GM12878 (cell line): ENCODE results near the gene SAMD4A. TPM values are rescaled to one million over a fixed set of nuclear protein-coding genes. Genes with fewer than 3 reads are reported as not detected.

Experiments
- ATAC-seq: fragments of 200-7000 bp; cut with Tn5 transposase; 3 replicates; pipeline ENCODE4 v1.9.1; 2020; ENCODE audit warnings: mild to moderate bottlenecking, moderate library complexity
- BruUV-seq: library from RNA; stranded (reverse); fragments of 400-500 nt; replicated peaks from 2 replicates; lab custom pipeline; 2021; lab: Mats Ljungman, UMichigan
- CTCF ChIA-PET: fragments of 300-600 bp; sonication (Branson Sonifier 250); formaldehyde crosslinking; extraction: SDS; loops from one replicate; lab custom pipeline; 2021; ENCODE audit warnings: inconsistent platforms; lab: Yijun Ruan, JAX
- POLR2A ChIA-PET: fragments of 350-600 bp; formaldehyde crosslinking; extraction: SDS; loops from one replicate; lab custom pipeline; 2021; ENCODE audit warnings: inconsistent platforms; lab: Charles Lee
- RAD21 ChIA-PET: fragments of 300-600 bp; sonication (Branson Sonifier 250); formaldehyde crosslinking; loops from one replicate; lab custom pipeline; 2023; ENCODE audit warnings: antibody characterized with exemption; ENCODE audit not compliant: unreplicated experiment; lab: Charles Lee
- SMC1A ChIA-PET: fragments of 300-600 bp; sonication (Branson Sonifier 250); formaldehyde crosslinking; loops from one replicate; lab custom pipeline; 2023; ENCODE audit not compliant: unreplicated experiment, uncharacterized antibody; lab: Charles Lee
- DNase-seq: peaks from one replicate; pipeline ENCODE4 v3.0.0-alpha.2; 2011; ENCODE audit warnings: low read depth, low spot score
- FAIRE-seq: peaks from 3 replicates; lab custom pipeline; 2011; peaks lifted over from hg19 to GRCh38; lab: Jason Lieb, UNC
- H2AFZ ChIP-seq: 2 replicates; pipeline ENCODE4 v1.6.0; 2011; ENCODE audit warnings: low read depth, low read length, control low read depth; ENCODE audit not compliant: control insufficient read depth
- H3K27ac ChIP-seq: 2 replicates; pipeline ENCODE4 v1.5.1; 2011; ENCODE audit warnings: control low read depth; ENCODE audit not compliant: control insufficient read depth, insufficient read depth
- H3K27me3 ChIP-seq, 2 experiments: replicated peaks in 1 of 2; 2 replicates each; pipeline versions ENCODE4 v1.6.0 to v1.6.1; 2011; ENCODE audit warnings: low read length in 1 of 2; ENCODE audit not compliant: control insufficient read depth in 2 of 2, insufficient read depth in 2 of 2
- H3K36me3 ChIP-seq, 2 experiments: 2 replicates each; pipeline ENCODE4 v1.5.1; 2011; ENCODE audit warnings: low read length in 1 of 2; ENCODE audit not compliant: control insufficient read depth in 2 of 2, insufficient read depth in 2 of 2
- H3K4me1 ChIP-seq: 2 replicates; pipeline ENCODE4 v1.6.1; 2011; ENCODE audit warnings: mild to moderate bottlenecking, low read length, moderate library complexity, mixed read lengths; ENCODE audit not compliant: control insufficient read depth, insufficient read depth
- H3K4me2 ChIP-seq: 2 replicates; pipeline ENCODE4 v1.6.0; 2011; ENCODE audit warnings: control low read depth; ENCODE audit not compliant: control insufficient read depth, insufficient read depth
- H3K4me3 ChIP-seq: fragments of 200-600 bp; sonication (generic); 2 replicates; pipeline ENCODE4 v1.5.1; 2016
- H3K79me2 ChIP-seq: 2 replicates; pipeline ENCODE4 v1.6.0; 2011; ENCODE audit warnings: low read length; ENCODE audit not compliant: control insufficient read depth, insufficient read depth
- H3K9ac ChIP-seq: 2 replicates; pipeline ENCODE4 v1.8.0; 2011; ENCODE audit warnings: low read length, control low read depth, mixed read lengths; ENCODE audit not compliant: control insufficient read depth, insufficient read depth
- H3K9me3 ChIP-seq: replicated peaks from 3 replicates; pipeline ENCODE4 v1.5.1; 2011; ENCODE audit warnings: mild to moderate bottlenecking, low read length; ENCODE audit not compliant: control insufficient read depth, insufficient read depth
- H4K20me1 ChIP-seq: 2 replicates; pipeline ENCODE4 v1.6.0; 2011; ENCODE audit not compliant: control insufficient read depth, insufficient read depth
- BHLHE40 ChIP-seq, 2 experiments: fragments of 450-650 bp in 1 of 2; IDR thresholded peaks; 2 replicates each; pipeline ENCODE4 v1.6.1; 2011 to 2017; ENCODE audit warnings: low read depth in 2 of 2, borderline replicate concordance in 1 of 2, improper control_type of control experiment in 1 of 2, low read length in 1 of 2, mild to moderate bottlenecking in 1 of 2
- LARP7 ChIP-seq: fragments of 450-650 bp; IDR thresholded peaks from 2 replicates; pipeline ENCODE4 v1.6.1; 2017; ENCODE audit warnings: mild to moderate bottlenecking
- MEF2A ChIP-seq: IDR thresholded peaks from 2 replicates; pipeline ENCODE4 v1.6.1; 2011; ENCODE audit warnings: low read depth, mild to moderate bottlenecking, low read length, moderate library complexity; ENCODE audit not compliant: insufficient read depth
- POLR2AphosphoS5 ChIP-seq: IDR thresholded peaks from 2 replicates; pipeline ENCODE4 v1.6.1; 2011; ENCODE audit warnings: mild to moderate bottlenecking, low read length, inconsistent platforms
- SMARCA5 ChIP-seq: fragments of 450-650 bp; IDR thresholded peaks from 2 replicates; pipeline ENCODE4 v1.6.1; 2017; ENCODE audit warnings: mild to moderate bottlenecking
- SMC3 ChIP-seq: IDR thresholded peaks from 2 replicates; pipeline ENCODE4 v1.6.1; 2011; ENCODE audit warnings: low read length, improper control_type of control experiment, borderline replicate concordance
- SREBF2 ChIP-seq: IDR thresholded peaks from 2 replicates; pipeline ENCODE4 v1.6.1; 2012; ENCODE audit warnings: mild to moderate bottlenecking, low read length
- TAF1 ChIP-seq: IDR thresholded peaks from 2 replicates; pipeline ENCODE4 v1.6.1; 2011; ENCODE audit warnings: mild to moderate bottlenecking, low read depth, low read length, borderline replicate concordance
- ZNF24 ChIP-seq: fragments of 450-650 bp; IDR thresholded peaks from 2 replicates; pipeline ENCODE4 v1.6.1; 2017; ENCODE audit warnings: antibody characterized with exemption, mild to moderate bottlenecking
- ZNF274 ChIP-seq: IDR thresholded peaks from one replicate; pipeline ENCODE4 v1.8.0; 2011; ENCODE audit not compliant: insufficient read length, insufficient read depth
- WGBS: methylation state at CpG from one replicate; pipeline ENCODE4 v1.1.6; 2016; ENCODE audit warnings: low lambda C conversion rate; ENCODE audit not compliant: insufficient replicate concordance, insufficient coverage; ENCODE audit errors: missing lambda C conversion rate; 5-methylcytosine and 5-hydroxymethylcytosine counted together
- in situ Hi-C: fragments of 300-500 bp; cut with MboI; formaldehyde crosslinking; loops from 9 replicates; pipeline ENCODE4 v1.14.3; 2018; ENCODE audit warnings: mixed read lengths
- intact Hi-C: fragments of 100-400 bp; cut with micrococcal nuclease; formaldehyde crosslinking; loops from one replicate; pipeline ENCODE4 v1.14.2; 2022; ENCODE audit not compliant: unreplicated experiment
- polyA plus RNA-seq, 11 experiments: library from polyadenylated mRNA; depleted of rRNA in 4 of 11; unstranded in 6 of 11; stranded (reverse) in 5 of 11; fragments of >200 nt; fragmentation: Nextera tagmentation in 4 of 11; fragmentation: Illumina TruSeq in 1 of 11; extraction: Ambion mirVana in 4 of 11; extraction: Trizol in 1 of 11; gene quantifications; 1 replicate in 1 of 11; 2 replicates in 10 of 11; pipeline versions ENCODE4 v1.2.1 to v1.2.3, GENCODE V29; 2011 to 2016; ENCODE audit warnings: inconsistent platforms in 2 of 11, missing spikeins in 2 of 11, low read depth in 1 of 11
- total RNA-seq, 4 experiments: library from RNA; depleted of rRNA in 3 of 4; stranded (reverse); fragments of >200 nt in 3 of 4; fragmentation: Illumina TruSeq in 1 of 4; extraction: Trizol in 1 of 4; gene quantifications; 2 replicates each; pipeline versions ENCODE4 v1.2.1 to v1.2.3, GENCODE V29; 2013 to 2021
- TF ChIP-seq, protein P1 (sequence below): fragments of 450-650 bp; formaldehyde crosslinking; IDR thresholded peaks from 2 replicates; pipeline ENCODE4 v1.5.0; 2022; ENCODE audit warnings: mild to moderate bottlenecking, missing genetic modification characterization
- TF ChIP-seq, protein P2 (sequence below): fragments of 150-350 bp; IDR thresholded peaks from 2 replicates; pipeline ENCODE4 v1.6.1; 2014; ENCODE audit warnings: mild to moderate bottlenecking, low read depth, low read length

The SAMD4A gene
- total and polyA plus RNA-seq, 10 of the 15 experiments (the other 5 are each of a cell fraction or from before 2014, with no cell fraction given), result 0.05 to 0.56 (median 0.31) TPM

DNA sequence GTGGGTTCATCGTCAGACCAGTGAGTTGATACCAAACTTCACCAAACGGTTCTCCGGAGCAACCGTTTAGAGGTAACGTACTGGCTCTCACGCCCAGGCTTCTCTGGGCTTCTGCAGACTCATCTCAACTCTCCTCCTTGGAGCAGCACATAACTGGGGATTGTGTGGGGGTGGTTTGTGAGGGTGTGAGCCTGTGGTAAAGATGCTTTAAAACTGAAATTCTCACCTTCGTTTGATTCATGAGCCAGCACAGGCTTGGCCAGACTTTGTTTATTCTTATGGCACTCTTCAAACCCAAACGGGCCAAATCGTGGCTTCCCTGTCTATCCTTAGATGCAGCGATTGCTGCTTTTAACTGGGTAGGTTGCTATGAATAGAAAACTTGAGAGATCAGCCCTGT is 121.3 kb downstream of the SAMD4A start:
- 63% methylated on average over 10 of the region's 10 CpGs for WGBS
- Histone ChIP-seq H3K9me3 (peaks cover 7% of the 10 kb centered on the region; the same call in 2 of the 3 replicates), H3K4me1 (no peaks in the 10 kb centered on the region), H3K4me3 (no peak overlapping the region), H3K27ac (no peak overlapping the region), H3K36me3 (no peaks in the 10 kb centered on the region), H3K4me2 (no peak overlapping the region), H3K79me2 (no peaks in the 10 kb centered on the region), H2AFZ (no peak overlapping the region), H3K27me3 (no peaks in the 10 kb centered on the region), H3K9ac (no peak overlapping the region), H4K20me1 (no peaks in the 10 kb centered on the region)
- ChIA-PET RAD21 (interaction anchor here (0.8 kb wide), 1 partner anchor 122 kb away, joined by 3 read pairs; no protein-coding TSS in a partner anchor), SMC1A (no interaction called here), POLR2A (no interaction called here), CTCF (interaction anchor here (2.0 kb wide), 1 partner anchor 124 kb away, joined by 7 read pairs; no protein-coding TSS in a partner anchor)
- BruUV-seq, result no TSS peak
- FAIRE-seq (no peak), ATAC-seq (peak; percentile 42), DNase-seq (no peak)
- intact Hi-C loops, result no loop called here
- in situ Hi-C loops, result no loop called here
- no peak for TF ChIP-seq SREBF2
- no peak for TF ChIP-seq ZNF274
- no peak for TF ChIP-seq MEF2A
- no peak for TF ChIP-seq SMC3
- TF ChIP-seq LARP7, result no peak
- no peak for TF ChIP-seq TAF1
- no peak for TF ChIP-seq BHLHE40 (IDR thresholded peaks at IDR 0.05; ENCODE audit: borderline replicate concordance in 1 of 2, low read depth in 2 of 2, low read length in 1 of 2)

DNA sequence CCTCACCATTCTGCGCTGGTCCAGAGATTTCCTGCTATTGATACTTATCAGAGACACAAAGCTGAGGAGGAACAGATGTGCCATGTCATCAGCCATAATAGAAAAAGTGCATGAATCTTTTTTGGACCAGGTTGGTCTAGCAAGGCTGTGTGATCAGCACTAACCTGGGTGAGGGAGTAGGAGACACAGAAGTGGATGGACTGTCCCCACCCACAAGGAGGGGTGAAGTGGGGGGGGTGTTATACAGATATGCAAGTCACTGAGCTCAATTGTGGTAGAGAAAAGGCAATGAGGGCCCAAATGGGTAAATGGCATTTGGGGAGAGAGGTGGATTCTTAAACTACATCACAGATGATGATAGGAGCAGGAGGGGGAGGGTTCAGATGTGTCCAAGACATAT is 123.0 kb downstream of the SAMD4A start:
- H3K27me3 ChIP-seq, result no peaks in the 10 kb centered on the region
- H4K20me1 ChIP-seq, result no peaks in the 10 kb centered on the region
- no peak overlapping the region for H2AFZ ChIP-seq
- POLR2A ChIA-PET, result no interaction called here
- intact Hi-C loops, result no loop called here
- RAD21 ChIA-PET, result interaction anchor here (1.4 to 3.3 kb wide), 5 partner anchors 11 to 127 kb away, joined by 4 to 30 read pairs (median 7); no protein-coding TSS in a partner anchor
- peaks cover 7% of the 10 kb centered on the region; the same call in 2 of the 3 replicates for H3K9me3 ChIP-seq
- H3K4me3 ChIP-seq, result no peak overlapping the region
- no peaks in the 10 kb centered on the region for H3K4me1 ChIP-seq
- in situ Hi-C loops, result no loop called here
- no peak for FAIRE-seq
- no peak overlapping the region for H3K9ac ChIP-seq
- 100% methylated on average over 1 of the region's 1 CpG for WGBS
- no peaks in the 10 kb centered on the region for H3K36me3 ChIP-seq
- no TSS peak for BruUV-seq
- SMC1A ChIA-PET, result interaction anchor here (0.5 to 2.6 kb wide), 10 partner anchors 10 to 561 kb away, joined by 3 to 24 read pairs (median 4); no protein-coding TSS in a partner anchor
- no peaks in the 10 kb centered on the region for H3K79me2 ChIP-seq
- ATAC-seq, result no peak
- H3K27ac ChIP-seq, result no peak overlapping the region
- CTCF ChIA-PET, result interaction anchor here (0.9 to 2.6 kb wide), 14 partner anchors 9 to 130 kb away, joined by 3 to 42 read pairs (median 6); partner anchors contain the start of gene SAMD4A
- DNase-seq, result no peak
- no peak overlapping the region for H3K4me2 ChIP-seq
- TF ChIP-seq, protein P1, sequence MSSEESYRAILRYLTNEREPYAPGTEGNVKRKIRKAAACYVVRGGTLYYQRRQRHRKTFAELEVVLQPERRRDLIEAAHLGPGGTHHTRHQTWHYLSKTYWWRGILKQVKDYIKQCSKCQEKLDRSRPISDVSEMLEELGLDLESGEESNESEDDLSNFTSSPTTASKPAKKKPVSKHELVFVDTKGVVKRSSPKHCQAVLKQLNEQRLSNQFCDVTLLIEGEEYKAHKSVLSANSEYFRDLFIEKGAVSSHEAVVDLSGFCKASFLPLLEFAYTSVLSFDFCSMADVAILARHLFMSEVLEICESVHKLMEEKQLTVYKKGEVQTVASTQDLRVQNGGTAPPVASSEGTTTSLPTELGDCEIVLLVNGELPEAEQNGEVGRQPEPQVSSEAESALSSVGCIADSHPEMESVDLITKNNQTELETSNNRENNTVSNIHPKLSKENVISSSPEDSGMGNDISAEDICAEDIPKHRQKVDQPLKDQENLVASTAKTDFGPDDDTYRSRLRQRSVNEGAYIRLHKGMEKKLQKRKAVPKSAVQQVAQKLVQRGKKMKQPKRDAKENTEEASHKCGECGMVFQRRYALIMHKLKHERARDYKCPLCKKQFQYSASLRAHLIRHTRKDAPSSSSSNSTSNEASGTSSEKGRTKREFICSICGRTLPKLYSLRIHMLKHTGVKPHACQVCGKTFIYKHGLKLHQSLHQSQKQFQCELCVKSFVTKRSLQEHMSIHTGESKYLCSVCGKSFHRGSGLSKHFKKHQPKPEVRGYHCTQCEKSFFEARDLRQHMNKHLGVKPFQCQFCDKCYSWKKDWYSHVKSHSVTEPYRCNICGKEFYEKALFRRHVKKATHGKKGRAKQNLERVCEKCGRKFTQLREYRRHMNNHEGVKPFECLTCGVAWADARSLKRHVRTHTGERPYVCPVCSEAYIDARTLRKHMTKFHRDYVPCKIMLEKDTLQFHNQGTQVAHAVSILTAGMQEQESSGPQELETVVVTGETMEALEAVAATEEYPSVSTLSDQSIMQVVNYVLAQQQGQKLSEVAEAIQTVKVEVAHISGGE (CRISPR knock-in tag), result no peak
- TF ChIP-seq ZNF24 (no peak), SMARCA5 (no peak), POLR2AphosphoS5 (no peak)
- TF ChIP-seq, protein P2, sequence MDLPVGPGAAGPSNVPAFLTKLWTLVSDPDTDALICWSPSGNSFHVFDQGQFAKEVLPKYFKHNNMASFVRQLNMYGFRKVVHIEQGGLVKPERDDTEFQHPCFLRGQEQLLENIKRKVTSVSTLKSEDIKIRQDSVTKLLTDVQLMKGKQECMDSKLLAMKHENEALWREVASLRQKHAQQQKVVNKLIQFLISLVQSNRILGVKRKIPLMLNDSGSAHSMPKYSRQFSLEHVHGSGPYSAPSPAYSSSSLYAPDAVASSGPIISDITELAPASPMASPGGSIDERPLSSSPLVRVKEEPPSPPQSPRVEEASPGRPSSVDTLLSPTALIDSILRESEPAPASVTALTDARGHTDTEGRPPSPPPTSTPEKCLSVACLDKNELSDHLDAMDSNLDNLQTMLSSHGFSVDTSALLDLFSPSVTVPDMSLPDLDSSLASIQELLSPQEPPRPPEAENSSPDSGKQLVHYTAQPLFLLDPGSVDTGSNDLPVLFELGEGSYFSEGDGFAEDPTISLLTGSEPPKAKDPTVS, result no peak
